ENCODE results near the gene PPP1R14B. TPM values are rescaled to one million over a fixed set of nuclear protein-coding genes. Genes with fewer than 3 reads are reported as not detected.

PPP1R14B gene
- total and polyA plus RNA-seq, 4 donors = 24.2 to 57.6 (median 38.3) TPM

DNA sequence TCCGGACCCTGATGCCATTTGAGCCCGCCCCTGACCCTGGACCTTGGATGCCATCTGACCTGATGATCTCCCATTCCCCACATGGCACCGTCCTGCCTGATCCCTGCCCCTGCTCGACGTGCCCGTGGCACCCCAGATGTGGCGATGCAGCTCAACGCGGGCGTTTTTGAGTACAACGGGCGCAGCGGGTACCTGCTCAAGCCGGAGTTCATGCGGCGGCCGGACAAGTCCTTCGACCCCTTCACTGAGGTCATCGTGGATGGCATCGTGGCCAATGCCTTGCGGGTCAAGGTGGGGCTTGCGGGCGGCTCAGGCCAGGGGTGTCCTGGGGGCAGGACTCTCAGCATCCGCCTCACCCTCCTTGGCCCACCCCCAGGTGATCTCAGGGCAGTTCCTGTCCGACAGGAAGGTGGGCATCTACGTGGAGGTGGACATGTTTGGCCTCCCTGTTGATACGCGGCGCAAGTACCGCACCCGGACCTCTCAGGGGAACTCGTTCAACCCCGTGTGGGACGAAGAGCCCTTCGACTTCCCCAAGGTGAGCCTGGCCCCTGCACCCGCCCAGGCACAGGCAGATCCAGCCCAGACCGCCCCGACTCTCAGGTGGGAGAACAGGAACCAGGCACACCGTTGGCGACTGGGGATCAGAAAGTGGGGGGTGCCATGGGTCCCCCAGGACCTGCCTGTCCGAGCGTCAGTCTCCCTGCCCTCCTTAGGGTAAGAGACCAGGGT lies 15.7 kb upstream of the PPP1R14B start:
- Histone ChIP-seq H3K27me3 (ENCODE audit: control insufficient read depth in 4 of 4, insufficient read depth in 4 of 4, low read length in 3 of 4) (no peaks in the 10 kb centered on the region), H3K4me3 (ENCODE audit: low read depth in 1 of 3, low read length in 3 of 3) (no peak overlapping the region), H3K36me3 (ENCODE audit: control insufficient read depth in 4 of 4, insufficient read depth in 3 of 4, low read depth in 1 of 4, low read length in 3 of 4) (peaks cover 0 to 12% (median 3%) of the 10 kb centered on the region in 4 donors), H3K9me3 (ENCODE audit: control insufficient read depth in 4 of 4, low read length in 3 of 4) (no peaks in the 10 kb centered on the region), H3K27ac (ENCODE audit: low read depth in 1 of 2, low read length in 2 of 2) (no peak overlapping the region), H3K9ac (ENCODE audit: low read depth in 1 of 2, low read length in 2 of 2) (no peak overlapping the region), H3K4me1 (ENCODE audit: control insufficient read depth in 4 of 4, insufficient read depth in 4 of 4, low read length in 3 of 4) (peaks cover 0 to 3% (median 0%) of the 10 kb centered on the region in 4 donors)
- TF ChIP-seq TAF1 (conservative IDR thresholded peaks at IDR 0.05) (no peak), FOXA1 (IDR thresholded peaks at IDR 0.05) (no peak), YY1 (IDR thresholded peaks at IDR 0.05) (no peak)
- TF ChIP-seq, protein P1, sequence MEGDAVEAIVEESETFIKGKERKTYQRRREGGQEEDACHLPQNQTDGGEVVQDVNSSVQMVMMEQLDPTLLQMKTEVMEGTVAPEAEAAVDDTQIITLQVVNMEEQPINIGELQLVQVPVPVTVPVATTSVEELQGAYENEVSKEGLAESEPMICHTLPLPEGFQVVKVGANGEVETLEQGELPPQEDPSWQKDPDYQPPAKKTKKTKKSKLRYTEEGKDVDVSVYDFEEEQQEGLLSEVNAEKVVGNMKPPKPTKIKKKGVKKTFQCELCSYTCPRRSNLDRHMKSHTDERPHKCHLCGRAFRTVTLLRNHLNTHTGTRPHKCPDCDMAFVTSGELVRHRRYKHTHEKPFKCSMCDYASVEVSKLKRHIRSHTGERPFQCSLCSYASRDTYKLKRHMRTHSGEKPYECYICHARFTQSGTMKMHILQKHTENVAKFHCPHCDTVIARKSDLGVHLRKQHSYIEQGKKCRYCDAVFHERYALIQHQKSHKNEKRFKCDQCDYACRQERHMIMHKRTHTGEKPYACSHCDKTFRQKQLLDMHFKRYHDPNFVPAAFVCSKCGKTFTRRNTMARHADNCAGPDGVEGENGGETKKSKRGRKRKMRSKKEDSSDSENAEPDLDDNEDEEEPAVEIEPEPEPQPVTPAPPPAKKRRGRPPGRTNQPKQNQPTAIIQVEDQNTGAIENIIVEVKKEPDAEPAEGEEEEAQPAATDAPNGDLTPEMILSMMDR (IDR thresholded peaks at IDR 0.05; ENCODE audit: low read depth, low read length, missing input control) = no peak
- DNase-seq (ENCODE audit: low spot score) = no peak
- 96% methylated on average over 42 of the region's 42 CpGs for WGBS

DNA sequence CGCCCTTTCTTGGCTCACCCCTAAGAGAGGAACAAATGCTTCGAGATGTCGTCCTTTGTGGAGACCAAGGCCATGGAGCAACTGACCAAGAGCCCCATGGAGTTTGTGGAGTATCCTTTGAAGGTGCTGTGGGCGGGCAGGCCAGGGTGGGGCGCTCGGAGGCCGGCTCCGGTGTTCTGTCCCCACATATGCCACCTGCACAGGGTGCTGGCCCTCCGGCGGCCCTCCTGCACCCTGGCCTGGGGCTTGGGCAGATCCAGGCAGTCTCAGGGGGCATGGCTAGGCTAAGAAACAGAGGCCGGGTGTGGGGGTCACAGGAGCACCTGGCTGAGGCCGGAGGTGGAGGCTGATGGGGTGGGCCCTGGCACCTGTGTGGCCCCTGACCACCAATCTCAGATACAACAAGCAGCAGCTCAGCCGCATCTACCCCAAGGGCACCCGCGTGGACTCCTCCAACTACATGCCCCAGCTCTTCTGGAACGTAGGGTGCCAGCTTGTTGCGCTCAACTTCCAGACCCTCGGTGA lies 14.9 kb upstream of the PPP1R14B start:
- H3K4me3 ChIP-seq (ENCODE audit: low read depth in 1 of 3, low read length in 3 of 3) = no peak overlapping the region
- 96% methylated on average over 18 of the region's 18 CpGs for WGBS
- H3K4me1 ChIP-seq (ENCODE audit: control insufficient read depth in 4 of 4, insufficient read depth in 4 of 4, low read length in 3 of 4) = no peaks in the 10 kb centered on the region
- H3K9ac ChIP-seq (ENCODE audit: low read depth in 1 of 2, low read length in 2 of 2) = no peak overlapping the region
- no peak for DNase-seq (ENCODE audit: low spot score)
- TF ChIP-seq, protein P2, sequence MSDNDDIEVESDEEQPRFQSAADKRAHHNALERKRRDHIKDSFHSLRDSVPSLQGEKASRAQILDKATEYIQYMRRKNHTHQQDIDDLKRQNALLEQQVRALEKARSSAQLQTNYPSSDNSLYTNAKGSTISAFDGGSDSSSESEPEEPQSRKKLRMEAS (IDR thresholded peaks at IDR 0.05) = no peak
- TF ChIP-seq TAF1 (conservative IDR thresholded peaks at IDR 0.05) (no peak), HNF4G (IDR thresholded peaks at IDR 0.05) (no peak), GABPA (IDR thresholded peaks at IDR 0.05 in 1 of 2, conservative IDR thresholded peaks at IDR 0.05 in 1 of 2) (no peak), FOXA1 (IDR thresholded peaks at IDR 0.05) (no peak), HNF4A (conservative IDR thresholded peaks at IDR 0.05) (no peak), JUND (IDR thresholded peaks at IDR 0.05) (no peak), RXRA (IDR thresholded peaks at IDR 0.05) (no peak), EGR1 (IDR thresholded peaks at IDR 0.05; ENCODE audit: low read depth in 2 of 2) (no peak), RAD21 (IDR thresholded peaks at IDR 0.05) (no peak)
- H3K36me3 ChIP-seq (ENCODE audit: control insufficient read depth in 4 of 4, insufficient read depth in 3 of 4, low read depth in 1 of 4, low read length in 3 of 4) = peaks cover 0 to 13% (median 3%) of the 10 kb centered on the region in 4 donors
- H3K9me3 ChIP-seq (ENCODE audit: control insufficient read depth in 4 of 4, low read length in 3 of 4) = no peaks in the 10 kb centered on the region
- H3K27me3 ChIP-seq (ENCODE audit: control insufficient read depth in 4 of 4, insufficient read depth in 4 of 4, low read length in 3 of 4) = no peaks in the 10 kb centered on the region
- no peak overlapping the region for H3K27ac ChIP-seq (ENCODE audit: low read depth in 1 of 2, low read length in 2 of 2)

DNA sequence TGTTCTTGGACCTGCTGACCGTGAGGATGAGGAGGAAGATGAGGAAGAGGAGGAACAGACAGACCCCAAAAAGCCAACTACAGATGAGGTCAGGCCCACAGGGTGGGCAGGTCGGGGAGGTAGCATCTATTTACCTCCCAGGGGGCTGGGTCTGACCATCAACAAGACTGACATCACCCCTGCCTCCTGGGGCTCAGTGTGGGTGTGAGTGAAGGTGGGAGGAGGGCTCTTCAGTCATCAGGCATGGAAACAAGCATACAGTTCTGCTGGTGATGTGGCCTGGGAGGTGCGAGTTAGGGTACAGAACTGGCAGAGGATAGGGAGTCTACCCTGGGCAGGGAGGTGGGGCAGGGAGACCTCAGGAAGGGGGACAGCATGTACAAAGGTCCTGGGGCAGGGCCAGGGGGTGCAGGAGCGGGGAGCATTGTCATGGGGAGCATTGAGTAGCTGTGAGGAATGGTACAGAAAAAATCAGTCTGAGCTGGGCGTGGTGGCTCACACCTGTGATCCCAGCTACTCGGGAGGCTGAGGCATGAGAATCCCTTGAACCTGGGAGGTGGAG lies 13.5 kb upstream of the PPP1R14B start:
- Histone ChIP-seq H3K4me1 (ENCODE audit: control insufficient read depth in 4 of 4, insufficient read depth in 4 of 4, low read length in 3 of 4) (no peaks in the 10 kb centered on the region), H3K36me3 (ENCODE audit: control insufficient read depth in 4 of 4, insufficient read depth in 3 of 4, low read depth in 1 of 4, low read length in 3 of 4) (peaks cover 0 to 14% (median 4%) of the 10 kb centered on the region in 4 donors), H3K27me3 (ENCODE audit: control insufficient read depth in 4 of 4, insufficient read depth in 4 of 4, low read length in 3 of 4) (no peaks in the 10 kb centered on the region), H3K27ac (ENCODE audit: low read depth in 1 of 2, low read length in 2 of 2) (no peak overlapping the region), H3K9ac (ENCODE audit: low read depth in 1 of 2, low read length in 2 of 2) (no peak overlapping the region), H3K9me3 (ENCODE audit: control insufficient read depth in 4 of 4, low read length in 3 of 4) (no peaks in the 10 kb centered on the region), H3K4me3 (ENCODE audit: low read depth in 1 of 3, low read length in 3 of 3) (no peak overlapping the region)
- WGBS = 93% methylated on average over 6 of the region's 6 CpGs
- no peak for DNase-seq (ENCODE audit: low spot score)
- TF ChIP-seq GABPA (IDR thresholded peaks at IDR 0.05 in 1 of 2, conservative IDR thresholded peaks at IDR 0.05 in 1 of 2) (no peak), TAF1 (conservative IDR thresholded peaks at IDR 0.05) (no peak), FOXA2 (IDR thresholded peaks at IDR 0.05) (no peak), JUND (IDR thresholded peaks at IDR 0.05) (no peak), HNF4G (IDR thresholded peaks at IDR 0.05) (no peak), YY1 (IDR thresholded peaks at IDR 0.05) (no peak), FOXA1 (IDR thresholded peaks at IDR 0.05) (no peak), SP1 (IDR thresholded peaks at IDR 0.05) (no peak)
- TF ChIP-seq, protein P3, sequence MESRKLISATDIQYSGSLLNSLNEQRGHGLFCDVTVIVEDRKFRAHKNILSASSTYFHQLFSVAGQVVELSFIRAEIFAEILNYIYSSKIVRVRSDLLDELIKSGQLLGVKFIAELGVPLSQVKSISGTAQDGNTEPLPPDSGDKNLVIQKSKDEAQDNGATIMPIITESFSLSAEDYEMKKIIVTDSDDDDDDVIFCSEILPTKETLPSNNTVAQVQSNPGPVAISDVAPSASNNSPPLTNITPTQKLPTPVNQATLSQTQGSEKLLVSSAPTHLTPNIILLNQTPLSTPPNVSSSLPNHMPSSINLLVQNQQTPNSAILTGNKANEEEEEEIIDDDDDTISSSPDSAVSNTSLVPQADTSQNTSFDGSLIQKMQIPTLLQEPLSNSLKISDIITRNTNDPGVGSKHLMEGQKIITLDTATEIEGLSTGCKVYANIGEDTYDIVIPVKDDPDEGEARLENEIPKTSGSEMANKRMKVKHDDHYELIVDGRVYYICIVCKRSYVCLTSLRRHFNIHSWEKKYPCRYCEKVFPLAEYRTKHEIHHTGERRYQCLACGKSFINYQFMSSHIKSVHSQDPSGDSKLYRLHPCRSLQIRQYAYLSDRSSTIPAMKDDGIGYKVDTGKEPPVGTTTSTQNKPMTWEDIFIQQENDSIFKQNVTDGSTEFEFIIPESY (IDR thresholded peaks at IDR 0.05) = no peak
- TF ChIP-seq, protein P1 (IDR thresholded peaks at IDR 0.05; ENCODE audit: low read depth, low read length, missing input control) = no peak
